Vagina (tissue), 2 donors: ENCODE data around the gene ETNK2. TPM values are rescaled to one million over a fixed set of nuclear protein-coding genes. Genes with fewer than 3 reads are reported as not detected.

ENCODE experiments used
- DNase-seq, 2 donors: peaks; one replicate each; pipeline ENCODE4 v3.0.0-alpha.2; 2017; ENCODE audit errors: extremely low spot score in 2 of 2
- H3K27ac ChIP-seq: fragments of 200-600 bp; sonication (generic); one replicate; pipeline ENCODE4 v1.5.1; 2019
- H3K27me3 ChIP-seq: fragments of 200-600 bp; sonication (generic); one replicate; pipeline ENCODE4 v1.5.1; 2019
- H3K36me3 ChIP-seq, 2 donors: fragments of 200-600 bp; sonication (generic); one replicate each; pipeline ENCODE4 v1.5.1; 2017 to 2019
- H3K4me1 ChIP-seq: fragments of 200-600 bp; sonication (generic); one replicate; pipeline ENCODE4 v1.5.1; 2019
- H3K4me3 ChIP-seq, 2 donors: fragments of 200-600 bp; sonication (generic); 1 replicate in 1 of 2; 2 replicates in 1 of 2; pipeline ENCODE4 v1.5.1; 2016 to 2019
- H3K9me3 ChIP-seq: fragments of 200-600 bp; sonication (generic); one replicate; pipeline ENCODE4 v1.5.1; 2019
- POLR2A ChIP-seq, 2 donors: fragments of 450-650 bp; IDR thresholded peaks; one replicate each; pipeline ENCODE4 v1.6.1; 2017; ENCODE audit warnings: antibody characterized with exemption in 2 of 2, mild to moderate bottlenecking in 2 of 2, moderate library complexity in 2 of 2
- POLR2AphosphoS5 ChIP-seq, 2 donors: sonication (generic); formaldehyde crosslinking; IDR thresholded peaks; one replicate each; pipeline ENCODE4 v1.9.0; 2017; ENCODE audit warnings: antibody characterized with exemption in 2 of 2, mild to moderate bottlenecking in 2 of 2, low read depth in 1 of 2; ENCODE audit not compliant: insufficient read depth in 1 of 2
- intact Hi-C: fragments of 100-400 bp; cut with DNase I; formaldehyde crosslinking; loops from one replicate; pipeline ENCODE4 v1.15.1; 2023
- total RNA-seq: library from RNA; depleted of rRNA; stranded (reverse); fragments of >200 nt; gene quantifications from one replicate; pipeline ENCODE4 v1.2.3, GENCODE V29; 2016
- TF ChIP-seq, protein P1 (sequence below), 3 experiments: fragments of 450-650 bp in 2 of 3; fragments of 200-600 bp in 1 of 3; sonication (generic) in 1 of 3; IDR thresholded peaks; one replicate each; pipeline ENCODE4 v1.5.1; 2017 to 2019; ENCODE audit warnings: antibody characterized with exemption in 3 of 3, mild to moderate bottlenecking in 2 of 3, moderate library complexity in 2 of 3

ETNK2 gene
- total RNA-seq, 1 donor from 2014 or later = 30.9 TPM

DNA sequence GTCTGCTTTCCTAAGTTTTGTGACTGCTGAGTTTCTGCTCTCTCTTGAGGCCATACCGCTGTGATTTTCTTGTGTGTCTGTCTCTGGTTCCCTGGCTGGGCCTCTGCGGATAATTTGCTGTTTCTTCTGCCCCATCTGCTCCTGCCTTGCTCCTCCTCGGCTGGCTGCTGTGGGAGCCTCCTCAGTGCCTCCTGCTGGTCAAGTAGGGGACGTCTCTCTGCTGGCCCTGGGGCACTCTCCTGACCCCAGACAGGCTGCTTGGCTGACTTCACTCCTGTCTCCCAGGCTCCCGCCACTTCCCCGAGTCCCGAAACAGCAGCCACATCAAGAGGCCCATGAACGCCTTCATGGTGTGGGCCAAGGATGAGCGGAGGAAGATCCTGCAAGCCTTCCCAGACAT, 28.5 kb downstream of the ETNK2 start:
- intact Hi-C loops = no loop called here
- Histone ChIP-seq H3K9me3 (no peaks in the 10 kb centered on the region), H3K27ac (no peak overlapping the region), H3K4me3 (no peak overlapping the region), H3K27me3 (no peaks in the 10 kb centered on the region), H3K36me3 (peaks cover 0 to 63% of the 10 kb centered on the region in 2 donors), H3K4me1 (peaks cover 23% of the 10 kb centered on the region)
- DNase-seq = no peak
- no peak for TF ChIP-seq POLR2A (IDR thresholded peaks at IDR 0.05)
- TF ChIP-seq, protein P1, sequence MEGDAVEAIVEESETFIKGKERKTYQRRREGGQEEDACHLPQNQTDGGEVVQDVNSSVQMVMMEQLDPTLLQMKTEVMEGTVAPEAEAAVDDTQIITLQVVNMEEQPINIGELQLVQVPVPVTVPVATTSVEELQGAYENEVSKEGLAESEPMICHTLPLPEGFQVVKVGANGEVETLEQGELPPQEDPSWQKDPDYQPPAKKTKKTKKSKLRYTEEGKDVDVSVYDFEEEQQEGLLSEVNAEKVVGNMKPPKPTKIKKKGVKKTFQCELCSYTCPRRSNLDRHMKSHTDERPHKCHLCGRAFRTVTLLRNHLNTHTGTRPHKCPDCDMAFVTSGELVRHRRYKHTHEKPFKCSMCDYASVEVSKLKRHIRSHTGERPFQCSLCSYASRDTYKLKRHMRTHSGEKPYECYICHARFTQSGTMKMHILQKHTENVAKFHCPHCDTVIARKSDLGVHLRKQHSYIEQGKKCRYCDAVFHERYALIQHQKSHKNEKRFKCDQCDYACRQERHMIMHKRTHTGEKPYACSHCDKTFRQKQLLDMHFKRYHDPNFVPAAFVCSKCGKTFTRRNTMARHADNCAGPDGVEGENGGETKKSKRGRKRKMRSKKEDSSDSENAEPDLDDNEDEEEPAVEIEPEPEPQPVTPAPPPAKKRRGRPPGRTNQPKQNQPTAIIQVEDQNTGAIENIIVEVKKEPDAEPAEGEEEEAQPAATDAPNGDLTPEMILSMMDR (IDR thresholded peaks at IDR 0.05) = no peak

DNA sequence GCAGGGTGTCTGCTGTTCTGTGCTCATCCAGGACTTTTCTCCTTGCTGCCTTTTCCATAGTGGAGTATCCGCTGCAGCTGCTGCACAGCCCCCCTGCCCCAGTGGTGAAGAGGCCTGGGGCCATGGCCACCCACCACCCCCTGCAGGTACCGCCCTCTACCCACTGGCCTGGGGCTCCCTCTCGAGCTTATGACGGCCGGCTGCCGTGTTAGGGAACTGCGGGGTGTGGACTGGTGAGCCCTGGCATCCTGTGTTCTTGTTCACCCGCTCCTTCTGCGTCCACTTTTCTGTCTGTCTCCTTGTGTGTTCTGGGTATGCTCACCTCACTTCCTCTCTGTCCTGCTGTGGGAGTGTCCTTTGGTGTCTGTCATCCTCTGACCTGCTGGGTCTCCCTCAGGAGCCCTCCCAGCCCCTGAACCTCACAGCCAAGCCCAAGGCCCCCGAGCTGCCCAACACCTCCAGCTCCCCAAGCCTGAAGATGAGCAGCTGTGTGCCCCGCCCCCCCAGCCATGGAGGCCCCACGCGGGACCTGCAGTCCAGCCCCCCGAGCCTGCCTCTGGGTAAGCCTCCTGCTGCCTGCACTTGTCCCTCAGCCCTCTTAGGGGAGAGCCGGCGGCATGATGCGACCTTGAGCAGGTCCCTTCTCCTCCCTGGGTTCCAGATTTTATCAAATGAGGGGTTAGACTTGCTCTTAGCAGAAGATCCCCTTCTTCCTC, 29.8 kb downstream of the ETNK2 start:
- Histone ChIP-seq H3K27ac (no peak overlapping the region), H3K4me3 (no peak overlapping the region), H3K27me3 (no peaks in the 10 kb centered on the region), H3K4me1 (peaks cover 11% of the 10 kb centered on the region), H3K36me3 (peaks cover 0 to 77% of the 10 kb centered on the region in 2 donors), H3K9me3 (no peaks in the 10 kb centered on the region)
- intact Hi-C loops = no loop called here
- TF ChIP-seq POLR2AphosphoS5 (IDR thresholded peaks at IDR 0.05; ENCODE audit: insufficient read depth in 1 of 2, low read depth in 1 of 2) (no peak), POLR2A (IDR thresholded peaks at IDR 0.05) (no peak)
- TF ChIP-seq, protein P1 (IDR thresholded peaks at IDR 0.05) = no peak
- no peak for DNase-seq

DNA sequence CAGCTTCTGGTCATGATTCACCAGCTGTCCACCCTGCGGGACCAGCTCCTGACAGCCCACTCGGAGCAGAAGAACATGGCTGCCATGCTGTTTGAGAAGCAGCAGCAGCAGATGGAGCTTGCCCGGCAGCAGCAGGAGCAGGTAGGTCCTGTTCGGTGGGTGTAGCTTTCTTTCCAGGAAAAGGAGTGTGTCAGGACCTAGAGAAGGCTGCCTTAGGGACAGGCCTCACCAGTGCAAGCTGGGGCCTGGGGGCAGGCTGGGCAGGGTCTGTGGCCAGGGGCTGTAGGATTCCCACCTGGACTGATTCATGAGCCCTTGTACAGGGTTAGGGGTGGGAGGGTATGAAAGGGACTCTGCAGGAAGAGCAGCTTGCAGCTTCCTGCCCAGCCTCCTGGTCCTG, 35.3 kb downstream of the ETNK2 start:
- peaks cover 6 to 48% of the 10 kb centered on the region in 2 donors for H3K36me3 ChIP-seq
- TF ChIP-seq, protein P1 (IDR thresholded peaks at IDR 0.05) = no peak
- no peak for TF ChIP-seq POLR2AphosphoS5 (IDR thresholded peaks at IDR 0.05; ENCODE audit: insufficient read depth in 1 of 2, low read depth in 1 of 2)
- no peak for TF ChIP-seq POLR2A (IDR thresholded peaks at IDR 0.05)
- H3K4me1 ChIP-seq = peaks cover 27% of the 10 kb centered on the region
- no peak for DNase-seq
- no peaks in the 10 kb centered on the region for H3K27me3 ChIP-seq
- no peak overlapping the region for H3K27ac ChIP-seq
- intact Hi-C loops = no loop called here
- no peaks in the 10 kb centered on the region for H3K9me3 ChIP-seq
- no peak overlapping the region for H3K4me3 ChIP-seq

DNA sequence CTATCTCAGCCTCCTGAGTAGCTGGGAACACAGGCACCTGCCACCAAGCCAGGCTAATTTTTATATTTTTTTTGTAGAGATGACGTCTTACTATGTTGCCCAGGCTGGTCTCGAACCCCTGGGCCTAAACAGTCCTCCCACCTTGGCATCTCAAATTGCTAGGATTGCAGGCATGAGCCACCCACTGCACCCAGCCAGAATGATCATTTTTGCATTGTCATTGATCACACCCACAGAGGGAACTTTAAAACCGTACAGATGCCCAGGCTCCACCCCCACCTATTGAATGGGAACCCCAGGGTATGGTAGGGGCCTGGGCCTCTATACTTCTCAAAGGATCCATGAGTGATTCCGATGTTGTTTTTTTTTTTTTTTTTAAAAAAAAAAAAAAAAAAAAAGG, 36.7 kb downstream of the ETNK2 start:
- peaks cover 6 to 42% of the 10 kb centered on the region in 2 donors for H3K36me3 ChIP-seq
- DNase-seq = no peak
- no peak for TF ChIP-seq POLR2A (IDR thresholded peaks at IDR 0.05)
- TF ChIP-seq, protein P1 (IDR thresholded peaks at IDR 0.05) = no peak
- no peak for TF ChIP-seq POLR2AphosphoS5 (IDR thresholded peaks at IDR 0.05; ENCODE audit: insufficient read depth in 1 of 2, low read depth in 1 of 2)
- no peaks in the 10 kb centered on the region for H3K27me3 ChIP-seq
- intact Hi-C loops = no loop called here
- H3K9me3 ChIP-seq = no peaks in the 10 kb centered on the region
- H3K4me1 ChIP-seq = peaks cover 41% of the 10 kb centered on the region
- H3K27ac ChIP-seq = no peak overlapping the region
- no peak overlapping the region for H3K4me3 ChIP-seq

DNA sequence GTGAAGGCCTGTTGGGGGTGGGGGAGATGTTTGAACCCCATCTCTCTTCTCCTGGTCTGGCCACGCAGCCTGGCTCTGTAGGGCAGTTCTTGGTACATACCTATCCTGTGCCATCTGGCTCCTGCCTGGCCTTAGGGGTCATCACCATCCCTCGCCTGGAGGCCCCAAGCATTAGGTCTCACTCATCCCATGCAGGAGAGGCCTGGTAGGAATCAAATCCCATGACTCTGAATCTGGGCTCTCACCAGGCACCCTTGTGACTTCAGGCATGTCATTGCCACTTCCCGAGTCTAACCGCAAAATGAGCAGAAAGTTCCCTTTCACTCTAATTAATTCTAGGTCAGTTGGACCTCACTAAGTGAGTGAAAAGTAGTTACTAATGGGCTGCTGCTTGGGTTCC, 37.2 kb downstream of the ETNK2 start:
- no peaks in the 10 kb centered on the region for H3K27me3 ChIP-seq
- intact Hi-C loops = no loop called here
- H3K36me3 ChIP-seq = peaks cover 6 to 37% of the 10 kb centered on the region in 2 donors
- no peak for DNase-seq
- H3K4me1 ChIP-seq = peaks cover 45% of the 10 kb centered on the region
- no peak for TF ChIP-seq POLR2A (IDR thresholded peaks at IDR 0.05)
- no peak for TF ChIP-seq POLR2AphosphoS5 (IDR thresholded peaks at IDR 0.05; ENCODE audit: insufficient read depth in 1 of 2, low read depth in 1 of 2)
- TF ChIP-seq, protein P1 (IDR thresholded peaks at IDR 0.05) = no peak
- H3K27ac ChIP-seq = no peak overlapping the region
- no peak overlapping the region for H3K4me3 ChIP-seq
- H3K9me3 ChIP-seq = no peaks in the 10 kb centered on the region
